GM21367 (cell line): ENCODE results near the gene TBCK.
"Not testable (repeated sequence)": the region's sequence is repeated elsewhere in the genome, so short reads cannot be mapped to it uniquely, and the experiment has no call there.

Experiments
- ATAC-seq: cut with Tn5 transposase; IDR thresholded peaks from one replicate; pipeline ENCODE4 v1.9.1; 2021; ENCODE audit not compliant: unreplicated experiment

Gene TBCK

GRCh38 chr4:106132045-106132444, 184.0 kb downstream of the TBCK start:
- ATAC-seq: no peak

GRCh38 chr4:106126062-106126461, 189.9 kb downstream of the TBCK start:
- ATAC-seq: no peak

GRCh38 chr4:106119949-106120555, 196.0 kb downstream of the TBCK start:
- ATAC-seq: not testable (repeated sequence)

GRCh38 chr4:106116025-106116424, 200.0 kb downstream of the TBCK start:
- ATAC-seq: no peak

GRCh38 chr4:106114270-106114669, 201.7 kb downstream of the TBCK start:
- ATAC-seq: no peak

- ATAC-seq: not testable (repeated sequence)
Measured at GRCh38 chr4:106111778-106112469, 204.1 kb downstream of the TBCK start.

GRCh38 chr4:106109929-106110328, 206.1 kb downstream of the TBCK start:
- no peak for ATAC-seq

- ATAC-seq: no peak
Measured at GRCh38 chr4:106105697-106106096, 210.3 kb downstream of the TBCK start.

GRCh38 chr4:106104276-106104675, 211.7 kb downstream of the TBCK start:
- no peak for ATAC-seq

GRCh38 chr4:106096454-106096853, 219.6 kb downstream of the TBCK start:
- no peak for ATAC-seq

GRCh38 chr4:106095408-106095807, 220.6 kb downstream of the TBCK start:
- no peak for ATAC-seq

GRCh38 chr4:106092361-106093040, 223.5 kb downstream of the TBCK start:
- ATAC-seq: no peak

GRCh38 chr4:106090826-106091225, 225.2 kb downstream of the TBCK start:
- no peak for ATAC-seq

GRCh38 chr4:106083065-106083464, 232.9 kb downstream of the TBCK start:
- no peak for ATAC-seq

- no peak for ATAC-seq
Measured at GRCh38 chr4:106080376-106080775, 235.6 kb downstream of the TBCK start.

GRCh38 chr4:106079616-106080015, 236.4 kb downstream of the TBCK start:
- no peak for ATAC-seq

- no peak for ATAC-seq
Measured at GRCh38 chr4:106065018-106065417, 251.0 kb downstream of the TBCK start.

- ATAC-seq: no peak
Measured at GRCh38 chr4:106063009-106063408, 253.0 kb downstream of the TBCK start.

GRCh38 chr4:106062452-106062875, 253.5 kb downstream of the TBCK start:
- ATAC-seq: no peak

- ATAC-seq: no peak
Measured at GRCh38 chr4:106058921-106059320, 257.1 kb downstream of the TBCK start.

- ATAC-seq: no peak
Measured at GRCh38 chr4:106056914-106057313, 259.1 kb downstream of the TBCK start.

GRCh38 chr4:106051514-106051913, 264.5 kb downstream of the TBCK start:
- ATAC-seq: no peak
